ENCODE data around the gene SNN.

The SNN gene

DNA sequence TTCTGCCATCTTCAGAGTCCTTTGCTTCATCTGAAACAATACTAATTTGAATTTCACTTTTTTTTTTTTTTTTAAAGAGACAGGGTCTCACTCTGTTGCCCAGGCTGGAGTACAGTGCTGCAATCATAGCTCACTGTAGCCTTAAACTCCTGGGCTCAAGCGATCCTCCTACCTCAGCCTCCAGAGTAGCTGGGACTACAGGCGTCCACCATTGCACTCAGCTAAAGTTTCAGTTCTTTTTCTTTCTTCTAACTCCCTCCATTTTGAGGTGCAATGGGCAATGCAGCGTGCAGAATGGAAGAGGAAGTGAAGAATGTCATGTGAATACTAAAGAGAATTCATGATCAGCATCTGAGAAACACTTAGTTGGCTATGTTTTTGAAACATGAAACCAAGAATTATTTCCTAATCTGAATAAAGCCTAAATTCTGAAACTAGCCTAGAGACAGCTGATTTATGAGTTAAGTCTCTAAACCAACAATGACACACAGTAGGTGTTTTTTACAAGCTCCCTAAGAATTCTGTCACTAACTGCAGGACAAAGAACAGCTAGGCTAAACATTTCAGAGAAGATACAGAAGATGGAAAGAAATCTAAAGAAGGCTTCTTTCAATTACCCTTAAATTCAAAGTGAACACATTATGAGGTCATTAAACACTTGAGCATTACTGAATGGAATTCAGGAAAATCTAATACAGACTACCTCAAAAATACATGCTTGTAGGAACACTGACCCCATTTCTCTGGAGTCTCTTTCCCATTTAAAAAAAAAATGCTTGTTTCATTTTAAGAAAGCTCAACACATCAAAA lies 21.0 kb downstream of the SNN start:
- TF ChIP-seq, protein P1, sequence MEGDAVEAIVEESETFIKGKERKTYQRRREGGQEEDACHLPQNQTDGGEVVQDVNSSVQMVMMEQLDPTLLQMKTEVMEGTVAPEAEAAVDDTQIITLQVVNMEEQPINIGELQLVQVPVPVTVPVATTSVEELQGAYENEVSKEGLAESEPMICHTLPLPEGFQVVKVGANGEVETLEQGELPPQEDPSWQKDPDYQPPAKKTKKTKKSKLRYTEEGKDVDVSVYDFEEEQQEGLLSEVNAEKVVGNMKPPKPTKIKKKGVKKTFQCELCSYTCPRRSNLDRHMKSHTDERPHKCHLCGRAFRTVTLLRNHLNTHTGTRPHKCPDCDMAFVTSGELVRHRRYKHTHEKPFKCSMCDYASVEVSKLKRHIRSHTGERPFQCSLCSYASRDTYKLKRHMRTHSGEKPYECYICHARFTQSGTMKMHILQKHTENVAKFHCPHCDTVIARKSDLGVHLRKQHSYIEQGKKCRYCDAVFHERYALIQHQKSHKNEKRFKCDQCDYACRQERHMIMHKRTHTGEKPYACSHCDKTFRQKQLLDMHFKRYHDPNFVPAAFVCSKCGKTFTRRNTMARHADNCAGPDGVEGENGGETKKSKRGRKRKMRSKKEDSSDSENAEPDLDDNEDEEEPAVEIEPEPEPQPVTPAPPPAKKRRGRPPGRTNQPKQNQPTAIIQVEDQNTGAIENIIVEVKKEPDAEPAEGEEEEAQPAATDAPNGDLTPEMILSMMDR (IDR thresholded peaks at IDR 0.05; ENCODE audit: low read depth, low read length) = no peak
- no peak for DNase-seq (ENCODE audit: extremely low read depth, low read depth)

DNA sequence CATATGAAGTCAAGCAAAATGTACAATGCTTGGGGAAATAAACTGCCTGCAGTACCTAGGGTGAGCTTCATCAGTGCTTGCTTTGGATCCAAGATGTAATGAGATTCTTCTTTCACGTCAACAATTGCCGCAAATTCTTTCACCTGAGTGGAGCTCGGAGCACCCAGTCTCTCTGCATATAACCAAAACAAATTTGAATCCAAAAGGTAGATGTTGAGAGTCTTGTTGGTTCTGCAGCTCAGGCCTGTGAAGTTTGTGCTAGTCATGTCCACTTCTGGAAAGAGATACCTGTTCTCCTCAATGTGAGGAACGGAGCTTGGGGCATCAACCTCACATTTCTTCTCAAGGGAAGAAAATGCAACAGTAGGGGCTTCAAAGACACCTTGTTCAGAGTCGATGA lies 23.0 kb downstream of the SNN start:
- no peak for DNase-seq (ENCODE audit: extremely low read depth, low read depth)
- TF ChIP-seq, protein P1 (IDR thresholded peaks at IDR 0.05; ENCODE audit: low read depth, low read length) = no peak

DNA sequence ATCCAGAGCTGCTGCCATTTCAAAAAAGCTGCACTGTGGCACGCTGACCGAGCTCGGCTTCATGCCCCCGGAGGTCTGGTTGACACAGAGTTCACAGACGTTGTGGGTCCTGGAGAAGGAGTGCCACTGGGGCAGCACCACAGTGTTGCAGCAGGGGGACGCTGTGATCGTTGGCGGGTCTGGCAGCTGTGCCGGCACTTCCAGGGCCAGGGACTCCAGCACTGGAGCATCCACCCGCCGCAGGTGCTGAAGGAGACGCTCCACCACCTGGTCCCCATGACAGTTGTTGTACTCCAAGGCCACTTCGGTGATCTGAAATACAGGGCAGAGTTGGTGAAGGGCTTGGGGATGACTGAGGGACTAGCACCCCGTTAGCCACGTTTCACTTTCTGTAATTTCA lies 23.5 kb downstream of the SNN start:
- DNase-seq (ENCODE audit: extremely low read depth, low read depth) = no peak
- TF ChIP-seq, protein P1 (IDR thresholded peaks at IDR 0.05; ENCODE audit: low read depth, low read length) = no peak

DNA sequence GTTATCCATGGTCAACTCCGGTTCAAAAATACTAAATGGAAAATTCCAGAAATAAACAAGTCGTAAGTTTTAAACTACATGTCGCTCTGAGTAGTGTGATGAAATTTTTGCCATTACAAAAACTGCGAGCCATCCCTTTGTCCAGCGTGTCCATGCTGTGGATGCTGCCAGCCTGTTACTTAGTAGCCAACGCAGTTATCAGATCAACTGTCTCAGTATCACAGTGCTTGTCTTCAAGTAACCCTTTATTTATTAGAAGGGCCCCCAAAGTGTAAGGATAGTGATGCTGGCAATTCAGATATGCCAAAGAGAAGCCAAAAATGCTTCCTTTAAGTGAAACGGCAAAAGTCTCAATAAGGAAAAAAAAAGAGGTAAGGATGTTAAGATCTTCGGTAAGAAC lies 23.9 kb downstream of the SNN start:
- TF ChIP-seq, protein P1 (IDR thresholded peaks at IDR 0.05; ENCODE audit: low read depth, low read length) = no peak
- DNase-seq (ENCODE audit: extremely low read depth, low read depth) = no peak

DNA sequence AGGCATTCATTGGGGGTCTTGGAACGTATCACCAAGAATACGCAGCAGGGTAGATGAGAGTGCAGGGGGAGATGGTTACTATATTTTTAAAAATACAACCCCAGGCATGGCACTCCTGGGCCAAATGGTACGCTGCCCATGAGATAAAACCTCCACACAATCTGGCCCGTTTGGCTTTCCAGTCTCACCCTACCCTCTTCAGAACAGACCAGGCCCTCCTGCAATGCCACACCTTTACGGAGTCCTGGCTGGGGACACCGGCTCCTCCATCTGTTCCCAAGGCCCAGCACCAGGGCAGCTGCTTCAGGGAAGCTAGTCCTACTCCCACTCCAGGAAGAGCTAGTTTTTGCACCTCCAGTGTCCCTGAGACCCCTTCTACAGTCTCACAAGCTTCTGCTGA lies 24.4 kb downstream of the SNN start:
- DNase-seq (ENCODE audit: extremely low read depth, low read depth) = no peak
- TF ChIP-seq, protein P1 (IDR thresholded peaks at IDR 0.05; ENCODE audit: low read depth, low read length) = no peak

DNA sequence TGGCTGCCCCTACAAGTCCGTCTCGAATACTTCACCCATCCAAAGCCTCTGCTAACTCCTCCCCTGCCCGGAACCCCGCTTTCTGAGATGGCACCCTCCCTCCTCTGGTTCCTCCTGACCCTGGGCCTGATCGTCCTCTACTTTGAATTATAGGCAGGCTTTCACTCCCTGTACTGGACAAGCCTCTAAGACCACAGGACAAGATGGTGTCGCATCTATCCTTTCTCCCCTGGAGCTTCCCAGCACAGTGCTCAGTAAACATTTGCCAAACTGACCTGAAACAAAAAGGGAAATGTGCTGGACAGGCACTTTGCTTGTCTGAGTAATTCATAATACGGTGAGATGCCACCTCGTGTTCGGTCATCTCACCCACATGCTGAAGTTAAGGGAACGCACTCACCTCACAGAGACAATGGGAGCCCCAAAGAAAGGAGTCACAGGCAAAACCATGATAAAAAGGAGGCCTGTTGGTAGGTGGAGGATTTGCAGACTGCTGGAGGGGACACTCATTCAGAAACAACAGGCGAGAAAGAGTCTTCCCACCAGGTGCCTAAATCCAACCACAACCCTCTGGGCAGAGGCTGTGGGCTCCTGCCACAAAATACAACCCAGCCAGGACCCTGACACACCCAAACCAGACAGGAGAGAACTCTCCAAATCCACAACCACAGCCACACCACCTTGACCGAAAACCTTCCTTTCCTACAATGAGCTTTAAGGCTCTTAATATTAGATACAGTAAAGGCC lies 28.2 kb downstream of the SNN start:
- TF ChIP-seq, protein P1 (IDR thresholded peaks at IDR 0.05; ENCODE audit: low read depth, low read length) = no peak

DNA sequence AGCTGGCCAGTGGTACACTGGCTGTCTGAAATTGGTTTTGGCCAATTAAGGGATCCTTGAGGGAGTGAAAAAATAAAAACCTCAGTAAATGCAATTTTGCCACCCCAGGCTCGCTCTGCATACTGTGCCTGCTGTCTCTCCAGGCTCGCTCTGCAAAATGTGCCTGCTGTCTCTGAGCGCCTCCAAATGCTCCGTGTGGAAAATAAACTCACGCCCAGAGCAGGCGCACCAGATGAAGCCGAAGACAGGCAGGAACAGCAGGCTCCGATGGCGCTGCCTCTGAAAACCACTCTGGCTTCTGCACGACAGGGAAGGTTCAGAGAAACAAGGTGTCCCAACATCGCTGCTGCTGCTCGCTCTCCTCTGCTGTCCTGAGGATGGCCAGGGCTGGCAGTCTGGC lies 29.1 kb downstream of the SNN start:
- no peak for DNase-seq (ENCODE audit: extremely low read depth, low read depth)
- TF ChIP-seq, protein P1 (IDR thresholded peaks at IDR 0.05; ENCODE audit: low read depth, low read length) = no peak

More for the DNA sequence above, 28.2 kb downstream of the SNN start:
- DNase-seq (ENCODE audit: extremely low read depth, low read depth) = no peak
